Liver (tissue), 9 donors: ENCODE results near the gene RNASE7. TPM values are rescaled to one million over a fixed set of nuclear protein-coding genes. Genes with fewer than 3 reads are reported as not detected.

ENCODE experiments used
- DNase-seq: peaks from one replicate; pipeline ENCODE4 v3.0.0-alpha.2; 2017; ENCODE audit warnings: low spot score
- H3K27ac ChIP-seq, 2 donors: one replicate each; pipeline ENCODE4 v1.7.0; 2013; ENCODE audit warnings: inconsistent platforms in 2 of 2, low read length in 2 of 2, control low read depth in 1 of 2, low read depth in 1 of 2, mild to moderate bottlenecking in 1 of 2
- H3K27me3 ChIP-seq, 4 donors: one replicate each; pipeline versions ENCODE4 v1.6.1 to v1.7.0; 2013; ENCODE audit warnings: low read length in 3 of 4, inconsistent platforms in 1 of 4, mild to moderate bottlenecking in 1 of 4, moderate library complexity in 1 of 4; ENCODE audit not compliant: control insufficient read depth in 4 of 4, insufficient read depth in 4 of 4
- H3K36me3 ChIP-seq, 4 donors: one replicate each; pipeline versions ENCODE4 v1.6.1 to v1.7.0; 2013; ENCODE audit warnings: low read length in 3 of 4, mild to moderate bottlenecking in 3 of 4, low read depth in 1 of 4, moderate library complexity in 1 of 4; ENCODE audit not compliant: control insufficient read depth in 4 of 4, insufficient read depth in 3 of 4
- H3K4me1 ChIP-seq, 4 donors: one replicate each; pipeline versions ENCODE4 v1.6.1 to v1.7.0; 2013; ENCODE audit warnings: low read length in 3 of 4, mild to moderate bottlenecking in 3 of 4, moderate library complexity in 1 of 4; ENCODE audit not compliant: control insufficient read depth in 4 of 4, insufficient read depth in 4 of 4
- H3K4me3 ChIP-seq, 3 donors: one replicate each; pipeline versions ENCODE4 v1.6.1 to v1.7.0; 2013; ENCODE audit warnings: low read length in 3 of 3, control low read depth in 1 of 3, low read depth in 1 of 3, mild to moderate bottlenecking in 1 of 3
- H3K9ac ChIP-seq, 2 donors: one replicate each; pipeline ENCODE4 v1.7.0; 2013; ENCODE audit warnings: low read length in 2 of 2, mild to moderate bottlenecking in 2 of 2, moderate library complexity in 2 of 2, control low read depth in 1 of 2, low read depth in 1 of 2
- H3K9me3 ChIP-seq, 4 donors: one replicate each; pipeline versions ENCODE4 v1.6.1 to v1.7.0; 2013; ENCODE audit warnings: low read length in 3 of 4; ENCODE audit not compliant: control insufficient read depth in 4 of 4
- EGR1 ChIP-seq, 2 donors: IDR thresholded peaks; 2 replicates each; pipeline ENCODE4 v1.6.1; 2016 to 2018; ENCODE audit warnings: antibody characterized with exemption in 2 of 2, low read depth in 2 of 2
- FOXA1 ChIP-seq: IDR thresholded peaks from 2 replicates; pipeline ENCODE4 v1.6.1; 2016; ENCODE audit warnings: antibody characterized with exemption
- FOXA2 ChIP-seq: IDR thresholded peaks from 2 replicates; pipeline ENCODE4 v1.6.1; 2016; ENCODE audit warnings: antibody characterized with exemption
- GABPA ChIP-seq, 2 donors: IDR thresholded peaks in 1 of 2; conservative IDR thresholded peaks in 1 of 2; 2 replicates each; pipeline ENCODE4 v1.6.1; 2016; ENCODE audit warnings: antibody characterized with exemption in 2 of 2, mild to moderate bottlenecking in 1 of 2, moderate library complexity in 1 of 2
- HNF4A ChIP-seq, 2 donors: conservative IDR thresholded peaks; 2 replicates each; pipeline ENCODE4 v1.6.1; 2016; ENCODE audit warnings: antibody characterized with exemption in 2 of 2, mild to moderate bottlenecking in 2 of 2
- HNF4G ChIP-seq: IDR thresholded peaks from 2 replicates; pipeline ENCODE4 v1.6.1; 2016; ENCODE audit warnings: antibody characterized with exemption
- JUND ChIP-seq, 2 donors: IDR thresholded peaks; 2 replicates each; pipeline ENCODE4 v1.6.1; 2016; ENCODE audit warnings: antibody characterized with exemption in 2 of 2
- NR2F2 ChIP-seq: IDR thresholded peaks from 2 replicates; pipeline ENCODE4 v1.6.1; 2016; ENCODE audit warnings: antibody characterized with exemption
- RAD21 ChIP-seq, 2 donors: IDR thresholded peaks; 2 replicates each; pipeline ENCODE4 v1.6.1; 2016; ENCODE audit warnings: antibody characterized with exemption in 2 of 2, mild to moderate bottlenecking in 2 of 2
- RXRA ChIP-seq, 2 donors: IDR thresholded peaks; 2 replicates each; pipeline ENCODE4 v1.6.1; 2017 to 2018; ENCODE audit warnings: antibody characterized with exemption in 2 of 2, mild to moderate bottlenecking in 1 of 2
- SP1 ChIP-seq: IDR thresholded peaks from 2 replicates; pipeline ENCODE4 v1.6.1; 2018; ENCODE audit warnings: antibody characterized with exemption, mild to moderate bottlenecking
- TAF1 ChIP-seq: conservative IDR thresholded peaks from 2 replicates; pipeline ENCODE4 v1.6.1; 2016; ENCODE audit warnings: antibody characterized with exemption, mild to moderate bottlenecking
- YY1 ChIP-seq: IDR thresholded peaks from 2 replicates; pipeline ENCODE4 v1.6.1; 2016; ENCODE audit warnings: antibody characterized with exemption, mild to moderate bottlenecking
- WGBS: extraction: QIAGEN DNeasy Blood & Tissue Kit; methylation state at CpG from one replicate; pipeline ENCODE4 v1.1.7; 2013; 5-methylcytosine and 5-hydroxymethylcytosine counted together
- polyA plus RNA-seq, 2 donors: library from polyadenylated mRNA; stranded (reverse) in 1 of 2; unstranded in 1 of 2; fragments of 200-250 nt in 1 of 2; fragments of >200 nt in 1 of 2; fragmentation: Nextera tagmentation in 1 of 2; extraction: Ambion mirVana in 1 of 2; gene quantifications; one replicate each; pipeline versions ENCODE4 v1.2.1 to v1.2.3, GENCODE V29; 2013 to 2015
- total RNA-seq, 2 donors: library from RNA; depleted of rRNA; stranded (reverse); fragments of >200 nt; gene quantifications; one replicate each; pipeline ENCODE4 v1.2.3, GENCODE V29; 2014
- TF ChIP-seq, protein P1 (sequence below): IDR thresholded peaks from 2 replicates; pipeline ENCODE4 v1.6.1; 2016; ENCODE audit warnings: antibody characterized with exemption
- TF ChIP-seq, protein P2 (sequence below): IDR thresholded peaks from 2 replicates; pipeline ENCODE4 v1.6.1; 2016; ENCODE audit warnings: antibody characterized with exemption, mild to moderate bottlenecking
- TF ChIP-seq, protein P3 (sequence below): fragments of 150-350 bp; IDR thresholded peaks from 2 replicates; pipeline ENCODE4 v1.5.1; 2017; ENCODE audit warnings: improper control_type of control experiment, low read depth, low read length; ENCODE audit not compliant: missing input control
- TF ChIP-seq, protein P4 (sequence below): IDR thresholded peaks from 2 replicates; pipeline ENCODE4 v1.6.1; 2016; ENCODE audit warnings: antibody characterized with exemption
- TF ChIP-seq, protein P5 (sequence below): IDR thresholded peaks from 2 replicates; pipeline ENCODE4 v1.6.1; 2016; ENCODE audit warnings: antibody characterized with exemption
- donor health status: healthy.
- donor health status: healthy.
- donor health status: healthy.
- donor health status: healthy.
- donor health status: healthy.

Gene RNASE7
- total and polyA plus RNA-seq, 4 donors, result 0.11 to 0.33 (median 0.12) TPM; not detected in 1

DNA sequence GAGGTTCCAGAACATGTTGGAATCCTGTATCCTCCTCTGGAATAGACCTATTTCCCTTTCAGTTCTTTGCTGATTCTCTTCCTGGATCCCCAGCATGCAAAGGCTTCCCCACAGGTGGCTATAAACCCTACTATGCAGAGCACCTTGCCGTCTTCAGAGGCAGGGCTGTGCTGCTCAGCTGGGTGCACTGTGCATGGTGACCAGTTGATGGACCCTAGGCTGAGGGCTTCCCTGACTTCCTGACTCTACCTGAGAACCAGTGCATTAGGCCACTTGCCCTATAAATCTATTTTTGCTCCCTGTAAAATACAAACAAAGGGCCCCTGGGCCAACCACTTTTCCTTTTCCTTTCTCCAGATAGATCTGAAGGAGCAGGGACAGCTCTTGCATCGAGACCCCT, 42.2 kb downstream of the RNASE7 start:
- WGBS, result 95% methylated on average over 2 of the region's 2 CpGs
- no peak for DNase-seq
- TF ChIP-seq, protein P1, sequence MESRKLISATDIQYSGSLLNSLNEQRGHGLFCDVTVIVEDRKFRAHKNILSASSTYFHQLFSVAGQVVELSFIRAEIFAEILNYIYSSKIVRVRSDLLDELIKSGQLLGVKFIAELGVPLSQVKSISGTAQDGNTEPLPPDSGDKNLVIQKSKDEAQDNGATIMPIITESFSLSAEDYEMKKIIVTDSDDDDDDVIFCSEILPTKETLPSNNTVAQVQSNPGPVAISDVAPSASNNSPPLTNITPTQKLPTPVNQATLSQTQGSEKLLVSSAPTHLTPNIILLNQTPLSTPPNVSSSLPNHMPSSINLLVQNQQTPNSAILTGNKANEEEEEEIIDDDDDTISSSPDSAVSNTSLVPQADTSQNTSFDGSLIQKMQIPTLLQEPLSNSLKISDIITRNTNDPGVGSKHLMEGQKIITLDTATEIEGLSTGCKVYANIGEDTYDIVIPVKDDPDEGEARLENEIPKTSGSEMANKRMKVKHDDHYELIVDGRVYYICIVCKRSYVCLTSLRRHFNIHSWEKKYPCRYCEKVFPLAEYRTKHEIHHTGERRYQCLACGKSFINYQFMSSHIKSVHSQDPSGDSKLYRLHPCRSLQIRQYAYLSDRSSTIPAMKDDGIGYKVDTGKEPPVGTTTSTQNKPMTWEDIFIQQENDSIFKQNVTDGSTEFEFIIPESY, result no peak
- no peak for TF ChIP-seq YY1
- no peak for TF ChIP-seq SP1
- no peak for TF ChIP-seq JUND (IDR thresholded peaks at IDR 0.05)
- TF ChIP-seq RAD21 (IDR thresholded peaks at IDR 0.05), result no peak
- TF ChIP-seq HNF4G, result no peak
- no peak for TF ChIP-seq FOXA1
- no peak for TF ChIP-seq HNF4A (conservative IDR thresholded peaks at IDR 0.05)
- TF ChIP-seq, protein P2, sequence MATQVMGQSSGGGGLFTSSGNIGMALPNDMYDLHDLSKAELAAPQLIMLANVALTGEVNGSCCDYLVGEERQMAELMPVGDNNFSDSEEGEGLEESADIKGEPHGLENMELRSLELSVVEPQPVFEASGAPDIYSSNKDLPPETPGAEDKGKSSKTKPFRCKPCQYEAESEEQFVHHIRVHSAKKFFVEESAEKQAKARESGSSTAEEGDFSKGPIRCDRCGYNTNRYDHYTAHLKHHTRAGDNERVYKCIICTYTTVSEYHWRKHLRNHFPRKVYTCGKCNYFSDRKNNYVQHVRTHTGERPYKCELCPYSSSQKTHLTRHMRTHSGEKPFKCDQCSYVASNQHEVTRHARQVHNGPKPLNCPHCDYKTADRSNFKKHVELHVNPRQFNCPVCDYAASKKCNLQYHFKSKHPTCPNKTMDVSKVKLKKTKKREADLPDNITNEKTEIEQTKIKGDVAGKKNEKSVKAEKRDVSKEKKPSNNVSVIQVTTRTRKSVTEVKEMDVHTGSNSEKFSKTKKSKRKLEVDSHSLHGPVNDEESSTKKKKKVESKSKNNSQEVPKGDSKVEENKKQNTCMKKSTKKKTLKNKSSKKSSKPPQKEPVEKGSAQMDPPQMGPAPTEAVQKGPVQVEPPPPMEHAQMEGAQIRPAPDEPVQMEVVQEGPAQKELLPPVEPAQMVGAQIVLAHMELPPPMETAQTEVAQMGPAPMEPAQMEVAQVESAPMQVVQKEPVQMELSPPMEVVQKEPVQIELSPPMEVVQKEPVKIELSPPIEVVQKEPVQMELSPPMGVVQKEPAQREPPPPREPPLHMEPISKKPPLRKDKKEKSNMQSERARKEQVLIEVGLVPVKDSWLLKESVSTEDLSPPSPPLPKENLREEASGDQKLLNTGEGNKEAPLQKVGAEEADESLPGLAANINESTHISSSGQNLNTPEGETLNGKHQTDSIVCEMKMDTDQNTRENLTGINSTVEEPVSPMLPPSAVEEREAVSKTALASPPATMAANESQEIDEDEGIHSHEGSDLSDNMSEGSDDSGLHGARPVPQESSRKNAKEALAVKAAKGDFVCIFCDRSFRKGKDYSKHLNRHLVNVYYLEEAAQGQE, result no peak
- TF ChIP-seq, protein P3, sequence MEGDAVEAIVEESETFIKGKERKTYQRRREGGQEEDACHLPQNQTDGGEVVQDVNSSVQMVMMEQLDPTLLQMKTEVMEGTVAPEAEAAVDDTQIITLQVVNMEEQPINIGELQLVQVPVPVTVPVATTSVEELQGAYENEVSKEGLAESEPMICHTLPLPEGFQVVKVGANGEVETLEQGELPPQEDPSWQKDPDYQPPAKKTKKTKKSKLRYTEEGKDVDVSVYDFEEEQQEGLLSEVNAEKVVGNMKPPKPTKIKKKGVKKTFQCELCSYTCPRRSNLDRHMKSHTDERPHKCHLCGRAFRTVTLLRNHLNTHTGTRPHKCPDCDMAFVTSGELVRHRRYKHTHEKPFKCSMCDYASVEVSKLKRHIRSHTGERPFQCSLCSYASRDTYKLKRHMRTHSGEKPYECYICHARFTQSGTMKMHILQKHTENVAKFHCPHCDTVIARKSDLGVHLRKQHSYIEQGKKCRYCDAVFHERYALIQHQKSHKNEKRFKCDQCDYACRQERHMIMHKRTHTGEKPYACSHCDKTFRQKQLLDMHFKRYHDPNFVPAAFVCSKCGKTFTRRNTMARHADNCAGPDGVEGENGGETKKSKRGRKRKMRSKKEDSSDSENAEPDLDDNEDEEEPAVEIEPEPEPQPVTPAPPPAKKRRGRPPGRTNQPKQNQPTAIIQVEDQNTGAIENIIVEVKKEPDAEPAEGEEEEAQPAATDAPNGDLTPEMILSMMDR, result no peak
- TF ChIP-seq, protein P4, sequence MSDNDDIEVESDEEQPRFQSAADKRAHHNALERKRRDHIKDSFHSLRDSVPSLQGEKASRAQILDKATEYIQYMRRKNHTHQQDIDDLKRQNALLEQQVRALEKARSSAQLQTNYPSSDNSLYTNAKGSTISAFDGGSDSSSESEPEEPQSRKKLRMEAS, result no peak
- no peak for TF ChIP-seq FOXA2
- TF ChIP-seq, protein P5, sequence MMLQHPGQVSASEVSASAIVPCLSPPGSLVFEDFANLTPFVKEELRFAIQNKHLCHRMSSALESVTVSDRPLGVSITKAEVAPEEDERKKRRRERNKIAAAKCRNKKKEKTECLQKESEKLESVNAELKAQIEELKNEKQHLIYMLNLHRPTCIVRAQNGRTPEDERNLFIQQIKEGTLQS, result no peak
- TF ChIP-seq NR2F2, result no peak
- TF ChIP-seq EGR1 (IDR thresholded peaks at IDR 0.05; ENCODE audit: low read depth in 2 of 2), result no peak
- TF ChIP-seq RXRA (IDR thresholded peaks at IDR 0.05), result no peak
- TF ChIP-seq TAF1, result no peak
- TF ChIP-seq GABPA (IDR thresholded peaks at IDR 0.05 in 1 of 2, conservative IDR thresholded peaks at IDR 0.05 in 1 of 2), result no peak
- no peaks in the 10 kb centered on the region for H3K27me3 ChIP-seq
- H3K4me1 ChIP-seq, result peaks cover 9 to 29% (median 18%) of the 10 kb centered on the region in 4 donors
- H3K9ac ChIP-seq, result no peak overlapping the region
- H3K27ac ChIP-seq, result no peak overlapping the region
- no peak overlapping the region for H3K4me3 ChIP-seq
- H3K36me3 ChIP-seq, result peaks cover 11 to 63% (median 42%) of the 10 kb centered on the region in 4 donors
- no peaks in the 10 kb centered on the region for H3K9me3 ChIP-seq
